Endothelial cell of umbilical vein (primary cell): Measurements from ENCODE around the gene FAM180A. TPM values are rescaled to one million over a fixed set of nuclear protein-coding genes. Genes with fewer than 3 reads are reported as not detected.
"Not testable (repeated sequence)": the region's sequence is repeated elsewhere in the genome, so short reads cannot be mapped to it uniquely, and the experiment has no call there.

Source experiments
- BruUV-seq: library from RNA; stranded (reverse); fragments of 400-500 nt; replicated peaks from 2 replicates; lab custom pipeline; 2021; lab: Mats Ljungman, UMichigan
- CTCF ChIA-PET: fragments of 300-600, 350-600 bp; sonication (Branson Sonifier 250); formaldehyde crosslinking; loops from one replicate; lab custom pipeline; 2021; ENCODE audit warnings: antibody characterized with exemption, inconsistent platforms; lab: Charles Lee
- POLR2A ChIA-PET: fragments of 300-600, 350-600 bp; sonication (Branson Sonifier 250); formaldehyde crosslinking; loops from one replicate; lab custom pipeline; 2021; ENCODE audit warnings: antibody characterized with exemption, inconsistent platforms; lab: Charles Lee
- DNase-seq: peaks from one replicate; pipeline ENCODE4 v3.0.0-alpha.2; 2011; ENCODE audit warnings: low read depth, low spot score
- FAIRE-seq: peaks from 2 replicates; lab custom pipeline; 2011; peaks lifted over from hg19 to GRCh38; lab: Jason Lieb, UNC
- H2AFZ ChIP-seq: 2 replicates; pipeline ENCODE4 v1.6.0; 2012; ENCODE audit warnings: low read depth, low read length, control low read depth, inconsistent platforms
- H3K27ac ChIP-seq: 2 replicates; pipeline ENCODE4 v1.5.1; 2011; ENCODE audit warnings: low read depth, mild to moderate bottlenecking, control low read depth, low read length, moderate library complexity; ENCODE audit not compliant: insufficient read depth
- H3K27me3 ChIP-seq, 2 experiments: 2 replicates each; pipeline versions ENCODE4 v1.6.0 to v1.6.1; 2011; ENCODE audit warnings: low read length in 2 of 2, mixed read lengths in 1 of 2; ENCODE audit not compliant: control insufficient read depth in 2 of 2, insufficient read depth in 2 of 2
- H3K36me3 ChIP-seq, 2 experiments: 2 replicates in 1 of 2; 3 replicates in 1 of 2; pipeline ENCODE4 v1.5.1; 2011; ENCODE audit warnings: low read length in 2 of 2, mild to moderate bottlenecking in 1 of 2, moderate library complexity in 1 of 2; ENCODE audit not compliant: control insufficient read depth in 2 of 2, insufficient read depth in 2 of 2; ENCODE audit errors: extremely low read depth in 1 of 2
- H3K4me1 ChIP-seq: 3 replicates; pipeline ENCODE4 v1.5.1; 2011; ENCODE audit warnings: mild to moderate bottlenecking, low read length; ENCODE audit not compliant: control insufficient read depth, insufficient read depth; ENCODE audit errors: extremely low read depth
- H3K4me2 ChIP-seq: 2 replicates; pipeline ENCODE4 v1.6.1; 2011; ENCODE audit warnings: low read length, control low read depth, mixed read lengths; ENCODE audit not compliant: insufficient read depth
- H3K4me3 ChIP-seq, 3 experiments: fragments of 200-600 bp in 1 of 3; sonication (generic), shearing (Covaris generic) in 1 of 3; replicated peaks in 1 of 3; 2 replicates each; pipeline ENCODE4 v1.5.1; 2011 to 2016; ENCODE audit warnings: control low read depth in 3 of 3, low read length in 3 of 3, mild to moderate bottlenecking in 2 of 3, inconsistent platforms in 1 of 3, low read depth in 1 of 3, moderate library complexity in 1 of 3; ENCODE audit not compliant: insufficient read depth in 1 of 3
- H3K79me2 ChIP-seq: 2 replicates; pipeline ENCODE4 v1.6.0; 2012; ENCODE audit warnings: low read length, inconsistent platforms; ENCODE audit not compliant: control insufficient read depth, insufficient read depth
- H3K9ac ChIP-seq: replicated peaks from 2 replicates; pipeline ENCODE3; 2011; ENCODE audit warnings: low read length, control low read depth; ENCODE audit not compliant: insufficient read depth; ENCODE audit errors: extremely low read depth
- H3K9me1 ChIP-seq: replicated peaks from 3 replicates; pipeline ENCODE4 v1.6.0; 2011; ENCODE audit warnings: mild to moderate bottlenecking, low read length; ENCODE audit not compliant: control insufficient read depth, insufficient read depth; ENCODE audit errors: extremely low read depth
- H3K9me3 ChIP-seq: replicated peaks from 2 replicates; pipeline ENCODE4 v1.5.1; 2012; ENCODE audit warnings: low read length, inconsistent platforms; ENCODE audit not compliant: control insufficient read depth, insufficient read depth
- H4K20me1 ChIP-seq: replicated peaks from 2 replicates; pipeline ENCODE3; 2011; ENCODE audit warnings: mild to moderate bottlenecking, low read length; ENCODE audit not compliant: control insufficient read depth, insufficient read depth; ENCODE audit errors: extremely low read depth
- CTCF ChIP-seq, 2 donors: IDR thresholded peaks; 1 replicate in 1 of 2; 2 replicates in 1 of 2; pipeline ENCODE4 v1.5.1; 2011; ENCODE audit warnings: low read length in 2 of 2, mild to moderate bottlenecking in 2 of 2, moderate library complexity in 2 of 2, control low read depth in 1 of 2, inconsistent platforms in 1 of 2, low read depth in 1 of 2; ENCODE audit not compliant: insufficient read depth in 1 of 2; ENCODE audit errors: extremely low read depth in 1 of 2
- EZH2 ChIP-seq: IDR thresholded peaks from 2 replicates; pipeline ENCODE4 v1.6.1; 2012; ENCODE audit warnings: borderline replicate concordance, low read depth, mild to moderate bottlenecking, moderate library complexity, low read length, inconsistent platforms; ENCODE audit not compliant: severe bottlenecking
- FOS ChIP-seq: IDR thresholded peaks from 2 replicates; pipeline ENCODE4 v1.6.1; 2011; ENCODE audit warnings: mild to moderate bottlenecking, low read length, moderate library complexity, borderline replicate concordance; ENCODE audit not compliant: insufficient read depth
- GATA2 ChIP-seq: IDR thresholded peaks from 2 replicates; pipeline ENCODE4 v1.7.0; 2011; ENCODE audit warnings: low read depth, mild to moderate bottlenecking, moderate library complexity, mixed read lengths, low read length; ENCODE audit not compliant: insufficient read length, insufficient read depth
- JUN ChIP-seq: IDR thresholded peaks from 2 replicates; pipeline ENCODE4 v1.6.1; 2011; ENCODE audit warnings: borderline replicate concordance, low read depth; ENCODE audit not compliant: insufficient read length, insufficient read depth
- MYC ChIP-seq: IDR thresholded peaks from one replicate; pipeline ENCODE4 v1.6.1; 2011; ENCODE audit warnings: mild to moderate bottlenecking, low read depth, low read length
- POLR2A ChIP-seq: IDR thresholded peaks from 2 replicates; pipeline ENCODE4 v1.6.1; 2012; ENCODE audit warnings: low read depth, mild to moderate bottlenecking, control low read depth, low read length
- POLR2AphosphoS5 ChIP-seq: IDR thresholded peaks from 2 replicates; pipeline ENCODE4 v1.6.1; 2012; ENCODE audit warnings: low read depth, mild to moderate bottlenecking, control low read depth, low read length, moderate library complexity; ENCODE audit not compliant: insufficient read depth
- dilution Hi-C: fragments of 300-500 bp; cut with MboI; formaldehyde crosslinking; loops from one replicate; pipeline ENCODE4 v1.15.0; 2019; ENCODE audit warnings: low sequenced_read_pairs; ENCODE audit not compliant: extremely low pct_ligation_motif_present
- intact Hi-C: fragments of 100-400 bp; cut with micrococcal nuclease; formaldehyde crosslinking; loops from one replicate; pipeline ENCODE4 v1.10.0; 2022
- polyA plus RNA-seq, 4 experiments: library from polyadenylated mRNA; depleted of rRNA in 3 of 4; stranded (reverse) in 3 of 4; unstranded in 1 of 4; fragments of >200 nt; gene quantifications; 2 replicates each; pipeline versions ENCODE4 v1.2.1 to v1.2.3, GENCODE V29; 2011 to 2012; ENCODE audit warnings: missing spikeins in 1 of 4
- total RNA-seq: library from RNA; stranded (reverse); gene quantifications from 2 replicates; pipeline ENCODE4 v1.2.3, GENCODE V29; 2021
- TF ChIP-seq, protein P1 (sequence below): IDR thresholded peaks from 2 replicates; pipeline ENCODE4 v1.6.1; 2011; ENCODE audit not compliant: insufficient read depth, insufficient read length

Gene FAM180A
- total and polyA plus RNA-seq, 2 donors (not counting 3 experiments of a cell fraction or from before 2014, with no cell fraction given) = not detected

DNA sequence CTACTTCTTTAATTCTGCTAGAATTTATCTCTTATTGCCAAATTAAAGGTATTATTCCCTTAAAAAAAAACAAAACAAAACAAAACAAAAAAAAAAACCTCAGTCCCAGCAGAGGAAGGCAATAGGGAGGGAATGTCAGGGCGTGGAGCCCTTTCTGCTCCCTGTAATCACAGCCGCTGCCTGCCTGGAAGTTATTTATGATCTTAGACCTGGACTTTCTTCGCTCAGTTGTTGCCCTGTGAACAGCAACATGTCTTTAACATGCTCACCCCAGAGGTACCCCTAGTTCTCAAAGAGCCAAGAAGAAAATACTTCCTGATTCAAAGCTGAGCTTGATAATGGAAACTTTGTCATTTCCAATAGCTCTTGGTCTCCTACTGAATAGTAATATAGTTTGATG, 7.7 kb downstream of the FAM180A start:
- TF ChIP-seq, protein P1, sequence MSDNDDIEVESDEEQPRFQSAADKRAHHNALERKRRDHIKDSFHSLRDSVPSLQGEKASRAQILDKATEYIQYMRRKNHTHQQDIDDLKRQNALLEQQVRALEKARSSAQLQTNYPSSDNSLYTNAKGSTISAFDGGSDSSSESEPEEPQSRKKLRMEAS = no peak
- TF ChIP-seq CTCF (IDR thresholded peaks at IDR 0.05; ENCODE audit: extremely low read depth in 1 of 2, insufficient read depth in 1 of 2, low read depth in 1 of 2, low read length in 2 of 2) (no peak), FOS (no peak), GATA2 (no peak), EZH2 (no peak), POLR2AphosphoS5 (no peak), JUN (no peak), POLR2A (no peak), MYC (no peak)
- Histone ChIP-seq H3K4me2 (no peak overlapping the region), H3K27ac (no peak overlapping the region), H3K9me3 (no peaks in the 10 kb centered on the region), H3K9ac (no peak overlapping the region), H3K79me2 (no peaks in the 10 kb centered on the region), H4K20me1 (no peaks in the 10 kb centered on the region), H2AFZ (no peak overlapping the region), H3K4me1 (peaks cover 5% of the 10 kb centered on the region), H3K4me3 (no peak overlapping the region), H3K9me1 (no peaks in the 10 kb centered on the region), H3K27me3 (no peaks in the 10 kb centered on the region), H3K36me3 (no peaks in the 10 kb centered on the region)
- dilution Hi-C loops = no loop called here
- BruUV-seq = no TSS peak
- ChIA-PET POLR2A (no interaction called here), CTCF (interaction anchor here (1.0 to 1.4 kb wide), 2 partner anchors 17 to 78 kb away, joined by 3 to 4 read pairs; partner anchors contain the start of gene STMP1)
- FAIRE-seq (no peak), DNase-seq (no peak)
- intact Hi-C loops = no loop called here

- H3K4me2 ChIP-seq, H3K9ac ChIP-seq, H2AFZ ChIP-seq, FAIRE-seq, H3K79me2 ChIP-seq, H4K20me1 ChIP-seq, H3K4me3 ChIP-seq, DNase-seq, POLR2A ChIA-PET, BruUV-seq, H3K27ac ChIP-seq, H3K9me3 ChIP-seq, H3K9me1 ChIP-seq, dilution Hi-C loops, intact Hi-C loops, H3K4me1 ChIP-seq, H3K27me3 ChIP-seq, H3K36me3 ChIP-seq: not testable (repeated sequence)
- CTCF ChIA-PET = interaction anchor here (1.0 to 1.4 kb wide), 2 partner anchors 27 to 65 kb away, joined by 3 read pairs; no protein-coding TSS in a partner anchor
Measured at GRCh38 chr7:135737306-135737647, 11.3 kb downstream of the FAM180A start.
